HepG2 (cell line): Measurements from ENCODE around the gene CTSA. TPM values are rescaled to one million over a fixed set of nuclear protein-coding genes. Genes with fewer than 3 reads are reported as not detected.

Source experiments
- AGO2 ChIP-seq: fragments of 200-400 bp; formaldehyde crosslinking; optimal IDR thresholded peaks from 2 replicates; pipeline ENCODE3; 2017; ENCODE audit warnings: mild to moderate bottlenecking, low read depth, low read length, moderate library complexity
- FOXM1 ChIP-seq: sonication (generic); formaldehyde crosslinking; IDR thresholded peaks from 2 replicates; pipeline ENCODE4 v1.5.0; 2020; ENCODE audit warnings: missing genetic modification reagents
- HHEX ChIP-seq: IDR thresholded peaks from 2 replicates; pipeline ENCODE4 v1.6.1; 2016; ENCODE audit warnings: control low read depth
- NR2C2 ChIP-seq: sonication (generic); formaldehyde crosslinking; IDR thresholded peaks from 2 replicates; pipeline ENCODE4 v1.4.0; 2020; ENCODE audit warnings: missing genetic modification reagents, mild to moderate bottlenecking, moderate library complexity, borderline replicate concordance
- ZC3H4 ChIP-seq: sonication (generic); formaldehyde crosslinking; IDR thresholded peaks from 2 replicates; pipeline ENCODE4 v1.4.0; 2020; ENCODE audit warnings: missing genetic modification reagents, borderline replicate concordance
- ZFP36L2 ChIP-seq: sonication (generic); formaldehyde crosslinking; IDR thresholded peaks from 2 replicates; pipeline ENCODE4 v1.4.0; 2020; ENCODE audit warnings: missing genetic modification reagents
- ZNF274 ChIP-seq: sonication (generic); formaldehyde crosslinking; IDR thresholded peaks from 2 replicates; pipeline ENCODE4 v1.5.1; 2020; ENCODE audit warnings: mild to moderate bottlenecking, missing genetic modification reagents
- ZNF589 ChIP-seq: sonication (generic); formaldehyde crosslinking; conservative IDR thresholded peaks from 2 replicates; pipeline ENCODE4 v1.8.0; 2022; ENCODE audit warnings: mild to moderate bottlenecking, moderate library complexity, missing genetic modification reagents
- ZNF746 ChIP-seq: sonication (generic); formaldehyde crosslinking; IDR thresholded peaks from 2 replicates; pipeline ENCODE4 v1.8.0; 2022; ENCODE audit warnings: mild to moderate bottlenecking, missing genetic modification reagents
- ZNF773 ChIP-seq: sonication (generic); formaldehyde crosslinking; IDR thresholded peaks from 2 replicates; pipeline ENCODE4 v1.4.0; 2020; ENCODE audit warnings: missing genetic modification reagents, borderline replicate concordance
- polyA plus RNA-seq, 8 experiments: library from polyadenylated mRNA; depleted of rRNA in 3 of 8; stranded (reverse) in 7 of 8; unstranded in 1 of 8; fragments of >200 nt; fragmentation: Illumina TruSeq in 4 of 8; extraction: Trizol in 4 of 8; gene quantifications; 2 replicates each; pipeline versions ENCODE4 v1.2.1 to v1.2.3, GENCODE V29; 2011 to 2016; ENCODE audit warnings: low read depth in 4 of 8, missing spikeins in 1 of 8, mixed read lengths in 1 of 8; ENCODE audit not compliant: insufficient read depth in 1 of 8
- total RNA-seq, 5 experiments: library from RNA; depleted of rRNA; stranded (reverse); fragments of >200 nt; fragmentation: Illumina TruSeq; extraction: Trizol; gene quantifications; 2 replicates each; pipeline ENCODE4 v1.2.3, GENCODE V29; 2016; ENCODE audit warnings: low read depth in 1 of 5
- TF ChIP-seq, protein P1 (sequence below): IDR thresholded peaks from 2 replicates; pipeline ENCODE4 v1.6.1; 2018; ENCODE audit warnings: missing genetic modification reagents, mild to moderate bottlenecking, missing compliant biosample characterization
- TF ChIP-seq, protein P2 (sequence below): sonication (generic); formaldehyde crosslinking; IDR thresholded peaks from 2 replicates; pipeline ENCODE4 v1.4.0; 2020; ENCODE audit warnings: mild to moderate bottlenecking, missing genetic modification reagents
- TF ChIP-seq, protein P3 (sequence below): sonication (generic); formaldehyde crosslinking; IDR thresholded peaks from 2 replicates; pipeline ENCODE4 v1.4.0; 2020; ENCODE audit warnings: missing genetic modification reagents
- TF ChIP-seq, protein P4 (sequence below): sonication (generic); formaldehyde crosslinking; IDR thresholded peaks from 2 replicates; pipeline ENCODE4 v1.4.0; 2020; ENCODE audit warnings: missing genetic modification reagents, mild to moderate bottlenecking, borderline replicate concordance
- TF ChIP-seq, protein P5 (sequence below): sonication (generic); formaldehyde crosslinking; IDR thresholded peaks from 2 replicates; pipeline ENCODE4 v1.5.1; 2020; ENCODE audit warnings: mild to moderate bottlenecking, missing genetic modification reagents

CTSA gene
- total and polyA plus RNA-seq, 2 of the 13 experiments (the other 11 are each of a cell fraction or from before 2014, with no cell fraction given) = 202 to 231 TPM

DNA sequence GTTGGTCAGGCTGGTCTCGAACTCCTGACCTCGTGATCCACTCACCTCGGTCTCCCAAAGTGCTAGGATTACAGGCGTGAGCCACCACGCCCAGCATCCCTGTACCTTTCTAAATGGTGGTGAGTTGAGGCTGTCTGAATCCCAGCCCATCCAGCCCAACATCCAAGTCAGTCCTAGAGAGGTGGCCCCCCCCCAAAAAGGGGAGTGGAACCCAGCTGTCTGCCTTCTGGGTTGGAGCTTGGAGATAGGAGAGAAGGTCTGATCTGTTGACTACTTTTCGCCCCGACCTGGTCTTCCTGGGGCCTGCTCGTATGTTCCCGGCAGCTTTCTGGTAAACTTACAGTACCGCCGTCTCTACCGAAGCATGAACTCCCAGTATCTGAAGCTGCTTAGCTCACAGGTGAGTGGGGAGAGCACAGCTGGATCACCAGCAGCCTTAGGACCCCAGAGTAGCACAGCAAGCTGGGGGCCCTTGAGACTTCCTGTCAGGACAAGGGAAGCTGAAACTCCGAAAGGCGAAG lies 5.6 kb downstream of the CTSA start (continued):
- TF ChIP-seq, protein P1, sequence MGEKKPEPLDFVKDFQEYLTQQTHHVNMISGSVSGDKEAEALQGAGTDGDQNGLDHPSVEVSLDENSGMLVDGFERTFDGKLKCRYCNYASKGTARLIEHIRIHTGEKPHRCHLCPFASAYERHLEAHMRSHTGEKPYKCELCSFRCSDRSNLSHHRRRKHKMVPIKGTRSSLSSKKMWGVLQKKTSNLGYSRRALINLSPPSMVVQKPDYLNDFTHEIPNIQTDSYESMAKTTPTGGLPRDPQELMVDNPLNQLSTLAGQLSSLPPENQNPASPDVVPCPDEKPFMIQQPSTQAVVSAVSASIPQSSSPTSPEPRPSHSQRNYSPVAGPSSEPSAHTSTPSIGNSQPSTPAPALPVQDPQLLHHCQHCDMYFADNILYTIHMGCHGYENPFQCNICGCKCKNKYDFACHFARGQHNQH = no peak
- TF ChIP-seq, protein P2, sequence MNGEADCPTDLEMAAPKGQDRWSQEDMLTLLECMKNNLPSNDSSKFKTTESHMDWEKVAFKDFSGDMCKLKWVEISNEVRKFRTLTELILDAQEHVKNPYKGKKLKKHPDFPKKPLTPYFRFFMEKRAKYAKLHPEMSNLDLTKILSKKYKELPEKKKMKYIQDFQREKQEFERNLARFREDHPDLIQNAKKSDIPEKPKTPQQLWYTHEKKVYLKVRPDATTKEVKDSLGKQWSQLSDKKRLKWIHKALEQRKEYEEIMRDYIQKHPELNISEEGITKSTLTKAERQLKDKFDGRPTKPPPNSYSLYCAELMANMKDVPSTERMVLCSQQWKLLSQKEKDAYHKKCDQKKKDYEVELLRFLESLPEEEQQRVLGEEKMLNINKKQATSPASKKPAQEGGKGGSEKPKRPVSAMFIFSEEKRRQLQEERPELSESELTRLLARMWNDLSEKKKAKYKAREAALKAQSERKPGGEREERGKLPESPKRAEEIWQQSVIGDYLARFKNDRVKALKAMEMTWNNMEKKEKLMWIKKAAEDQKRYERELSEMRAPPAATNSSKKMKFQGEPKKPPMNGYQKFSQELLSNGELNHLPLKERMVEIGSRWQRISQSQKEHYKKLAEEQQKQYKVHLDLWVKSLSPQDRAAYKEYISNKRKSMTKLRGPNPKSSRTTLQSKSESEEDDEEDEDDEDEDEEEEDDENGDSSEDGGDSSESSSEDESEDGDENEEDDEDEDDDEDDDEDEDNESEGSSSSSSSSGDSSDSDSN (CRISPR knock-in tag) = no peak
- 0 out of 2 replicates have a peak, but pooled peaks have one; percentile 46 for TF ChIP-seq ZC3H4
- TF ChIP-seq, protein P3, sequence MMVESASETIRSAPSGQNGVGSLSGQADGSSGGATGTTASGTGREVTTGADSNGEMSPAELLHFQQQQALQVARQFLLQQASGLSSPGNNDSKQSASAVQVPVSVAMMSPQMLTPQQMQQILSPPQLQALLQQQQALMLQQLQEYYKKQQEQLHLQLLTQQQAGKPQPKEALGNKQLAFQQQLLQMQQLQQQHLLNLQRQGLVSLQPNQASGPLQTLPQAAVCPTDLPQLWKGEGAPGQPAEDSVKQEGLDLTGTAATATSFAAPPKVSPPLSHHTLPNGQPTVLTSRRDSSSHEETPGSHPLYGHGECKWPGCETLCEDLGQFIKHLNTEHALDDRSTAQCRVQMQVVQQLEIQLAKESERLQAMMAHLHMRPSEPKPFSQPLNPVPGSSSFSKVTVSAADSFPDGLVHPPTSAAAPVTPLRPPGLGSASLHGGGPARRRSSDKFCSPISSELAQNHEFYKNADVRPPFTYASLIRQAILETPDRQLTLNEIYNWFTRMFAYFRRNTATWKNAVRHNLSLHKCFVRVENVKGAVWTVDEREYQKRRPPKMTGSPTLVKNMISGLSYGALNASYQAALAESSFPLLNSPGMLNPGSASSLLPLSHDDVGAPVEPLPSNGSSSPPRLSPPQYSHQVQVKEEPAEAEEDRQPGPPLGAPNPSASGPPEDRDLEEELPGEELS (CRISPR knock-in tag) = no peak
- no peak for TF ChIP-seq FOXM1 (CRISPR knock-in tag)
- peak; percentile 41 for TF ChIP-seq AGO2
- no peak for TF ChIP-seq ZNF589
- TF ChIP-seq ZNF773 = no peak
- TF ChIP-seq, protein P4, sequence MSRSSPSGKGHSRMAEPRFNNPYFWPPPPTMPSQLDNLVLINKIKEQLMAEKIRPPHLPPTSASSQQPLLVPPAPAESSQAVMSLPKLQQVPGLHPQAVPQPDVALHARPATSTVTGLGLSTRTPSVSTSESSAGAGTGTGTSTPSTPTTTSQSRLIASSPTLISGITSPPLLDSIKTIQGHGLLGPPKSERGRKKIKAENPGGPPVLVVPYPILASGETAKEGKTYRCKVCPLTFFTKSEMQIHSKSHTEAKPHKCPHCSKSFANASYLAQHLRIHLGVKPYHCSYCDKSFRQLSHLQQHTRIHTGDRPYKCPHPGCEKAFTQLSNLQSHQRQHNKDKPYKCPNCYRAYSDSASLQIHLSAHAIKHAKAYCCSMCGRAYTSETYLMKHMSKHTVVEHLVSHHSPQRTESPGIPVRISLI (CRISPR knock-in tag) = no peak
- no peak for TF ChIP-seq NR2C2 (CRISPR knock-in tag)
- no peak for TF ChIP-seq ZFP36L2 (CRISPR knock-in tag)
- TF ChIP-seq, protein P5, sequence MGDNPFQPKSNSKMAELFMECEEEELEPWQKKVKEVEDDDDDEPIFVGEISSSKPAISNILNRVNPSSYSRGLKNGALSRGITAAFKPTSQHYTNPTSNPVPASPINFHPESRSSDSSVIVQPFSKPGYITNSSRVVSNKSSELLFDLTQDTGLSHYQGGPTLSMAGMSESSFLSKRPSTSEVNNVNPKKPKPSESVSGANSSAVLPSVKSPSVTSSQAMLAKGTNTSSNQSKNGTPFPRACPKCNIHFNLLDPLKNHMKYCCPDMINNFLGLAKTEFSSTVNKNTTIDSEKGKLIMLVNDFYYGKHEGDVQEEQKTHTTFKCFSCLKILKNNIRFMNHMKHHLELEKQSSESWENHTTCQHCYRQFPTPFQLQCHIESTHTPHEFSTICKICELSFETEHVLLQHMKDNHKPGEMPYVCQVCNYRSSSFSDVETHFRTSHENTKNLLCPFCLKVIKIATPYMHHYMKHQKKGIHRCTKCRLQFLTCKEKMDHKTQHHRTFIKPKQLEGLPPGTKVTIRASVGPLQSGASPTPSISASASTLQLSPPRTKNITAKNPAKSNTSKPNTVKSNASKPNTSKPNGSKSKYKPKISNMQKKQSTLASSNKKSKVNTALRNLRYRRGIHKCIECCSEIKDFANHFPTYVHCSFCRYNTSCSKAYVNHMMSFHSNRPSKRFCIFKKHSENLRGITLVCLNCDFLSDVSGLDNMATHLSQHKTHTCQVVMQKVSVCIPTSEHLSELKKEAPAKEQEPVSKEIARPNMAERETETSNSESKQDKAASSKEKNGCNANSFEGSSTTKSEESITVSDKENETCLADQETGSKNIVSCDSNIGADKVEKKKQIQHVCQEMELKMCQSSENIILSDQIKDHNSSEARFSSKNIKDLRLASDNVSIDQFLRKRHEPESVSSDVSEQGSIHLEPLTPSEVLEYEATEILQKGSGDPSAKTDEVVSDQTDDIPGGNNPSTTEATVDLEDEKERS = no peak
- TF ChIP-seq ZNF746 (CRISPR knock-in tag) = 0 out of 2 replicates have a peak, but pooled peaks have one; percentile 43
- TF ChIP-seq HHEX (CRISPR knock-in tag) = no peak
- no peak for TF ChIP-seq ZNF274
